HEK293T (cell line): ENCODE measurements around the gene ARHGAP22.

Experiments used
- ARNT ChIP-seq: fragments of 450-650 bp; IDR thresholded peaks from 2 replicates; pipeline ENCODE4 v1.6.1; 2017; ENCODE audit warnings: mild to moderate bottlenecking
- BHLHE40 ChIP-seq: fragments of 450-650 bp; IDR thresholded peaks from 2 replicates; pipeline ENCODE4 v1.6.1; 2016; ENCODE audit warnings: mild to moderate bottlenecking, moderate library complexity, borderline replicate concordance
- CTBP1 ChIP-seq: fragments of 450-650 bp; IDR thresholded peaks from 2 replicates; pipeline ENCODE4 v1.6.1; 2016; ENCODE audit warnings: borderline replicate concordance
- ELF4 ChIP-seq: fragments of 450-650 bp; IDR thresholded peaks from 2 replicates; pipeline ENCODE4 v1.6.1; 2017; ENCODE audit warnings: antibody characterized with exemption
- FOXA1 ChIP-seq: fragments of 450-650 bp; IDR thresholded peaks from 2 replicates; pipeline ENCODE4 v1.6.1; 2016; ENCODE audit warnings: mild to moderate bottlenecking
- FOXM1 ChIP-seq: fragments of 450-650 bp; IDR thresholded peaks from 2 replicates; pipeline ENCODE4 v1.6.1; 2017; ENCODE audit warnings: mild to moderate bottlenecking, borderline replicate concordance
- HDGF ChIP-seq: fragments of 450-650 bp; IDR thresholded peaks from 2 replicates; pipeline ENCODE4 v1.6.1; 2017; ENCODE audit warnings: antibody characterized with exemption, borderline replicate concordance
- L3MBTL2 ChIP-seq: fragments of 450-650 bp; conservative IDR thresholded peaks from 2 replicates; pipeline ENCODE4 v1.6.1; 2016; ENCODE audit warnings: mild to moderate bottlenecking
- SP1 ChIP-seq: fragments of 450-650 bp; IDR thresholded peaks from 2 replicates; pipeline ENCODE4 v1.6.1; 2017
- SUZ12 ChIP-seq: fragments of 450-650 bp; IDR thresholded peaks from 2 replicates; pipeline ENCODE4 v1.6.1; 2016; ENCODE audit warnings: mild to moderate bottlenecking

GRCh38 chr10:48523212-48523819 lies 81.6 kb downstream of the ARHGAP22 start:
- TF ChIP-seq ARNT: no peak
- no peak for TF ChIP-seq BHLHE40
- no peak for TF ChIP-seq SUZ12
- no peak for TF ChIP-seq HDGF
- no peak for TF ChIP-seq CTBP1
- TF ChIP-seq L3MBTL2: no peak
- TF ChIP-seq FOXM1: no peak
- no peak for TF ChIP-seq SP1
- no peak for TF ChIP-seq FOXA1
- TF ChIP-seq ELF4: no peak
